ENCODE data around the gene FMN2. TPM values are rescaled to one million over a fixed set of nuclear protein-coding genes. Genes with fewer than 3 reads are reported as not detected.
"Not testable (repeated sequence)": the region's sequence is repeated elsewhere in the genome, so short reads cannot be mapped to it uniquely, and the experiment has no call there.

Gene FMN2
- total RNA-seq, 1 experiment from 2014 or later: not detected

DNA sequence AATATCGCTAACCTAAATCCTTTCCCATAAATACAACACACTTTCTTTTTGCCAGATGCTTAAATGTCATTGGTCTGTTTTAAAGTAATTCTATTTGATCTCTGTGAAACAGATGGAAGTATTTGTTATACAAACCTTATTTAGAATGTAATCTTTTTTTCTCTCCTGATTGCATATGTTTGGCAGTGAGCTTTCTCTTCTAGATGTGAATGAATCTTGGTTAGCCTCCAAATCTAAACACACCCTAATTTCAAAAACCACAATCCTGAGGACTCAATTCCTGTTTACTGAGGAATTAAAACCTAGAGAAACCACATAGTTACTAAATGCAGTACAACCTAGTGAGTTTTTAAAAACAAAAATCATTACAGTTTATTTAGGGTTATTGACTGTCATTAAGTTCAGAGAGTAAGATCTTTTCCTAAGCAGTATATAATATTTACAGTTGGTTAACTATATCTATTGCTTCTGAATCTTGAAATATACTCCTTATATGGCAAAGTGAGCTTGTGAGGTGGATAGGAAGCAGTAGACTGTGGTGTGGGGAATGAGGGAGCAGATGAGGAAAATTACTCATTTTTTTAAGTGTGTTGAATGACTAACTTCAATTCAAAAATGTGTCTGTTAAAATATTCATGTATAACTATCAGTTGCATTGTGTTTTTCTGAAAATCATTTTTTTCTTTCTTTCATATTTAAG, 218.7 kb downstream of the FMN2 start:
- Histone ChIP-seq H2AFZ (ENCODE audit: low read length) (no peak overlapping the region), H3K9me2 (replicated peaks; ENCODE audit: insufficient read depth, low read length) (no peaks in the 10 kb centered on the region), H3K9me3 (ENCODE audit: low read length) (no peaks in the 10 kb centered on the region), H3K27ac (ENCODE audit: low read length) (no peak overlapping the region), H3K27me3 (ENCODE audit: low read length) (no peaks in the 10 kb centered on the region), H3K4me1 (ENCODE audit: low read length) (no peaks in the 10 kb centered on the region), H3K4me2 (ENCODE audit: low read depth, low read length, poor library complexity, severe bottlenecking) (no peak overlapping the region), H3K36me3 (ENCODE audit: insufficient read depth, low read length) (no peaks in the 10 kb centered on the region), H3K4me3 (ENCODE audit: low read length) (no peak overlapping the region), H3K79me2 (ENCODE audit: low read length) (no peaks in the 10 kb centered on the region), H4K20me1 (ENCODE audit: insufficient read depth, low read depth, low read length) (no peaks in the 10 kb centered on the region), H3K9ac (ENCODE audit: low read length) (no peak overlapping the region)
- DNase-seq: no peak

DNA sequence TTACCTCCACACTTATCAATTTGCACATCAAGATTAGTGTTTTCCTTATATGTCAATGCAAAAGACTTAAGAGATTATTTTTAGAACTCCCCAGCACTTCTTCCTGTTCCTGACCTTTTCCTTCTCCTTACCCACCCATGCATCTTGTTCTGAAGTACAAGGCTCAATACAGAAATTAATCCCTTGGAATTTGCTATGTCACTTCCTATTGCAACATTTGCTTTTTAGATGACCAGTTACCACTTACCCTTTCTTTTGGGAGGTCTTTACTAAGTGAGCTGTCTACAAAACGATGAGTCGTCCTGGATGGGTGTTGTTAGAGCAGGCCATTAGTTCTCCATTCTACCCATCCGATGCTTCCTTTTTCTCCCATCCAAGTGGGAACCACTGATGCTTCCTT, 221.2 kb downstream of the FMN2 start:
- Histone ChIP-seq H3K27ac (ENCODE audit: low read length) (no peak overlapping the region), H3K9ac (ENCODE audit: low read length) (no peak overlapping the region), H2AFZ (ENCODE audit: low read length) (no peak overlapping the region), H3K9me2 (replicated peaks; ENCODE audit: insufficient read depth, low read length) (no peaks in the 10 kb centered on the region), H3K4me3 (ENCODE audit: low read length) (no peak overlapping the region), H3K4me1 (ENCODE audit: low read length) (no peaks in the 10 kb centered on the region), H3K27me3 (ENCODE audit: low read length) (no peaks in the 10 kb centered on the region), H4K20me1 (ENCODE audit: insufficient read depth, low read depth, low read length) (no peaks in the 10 kb centered on the region), H3K4me2 (ENCODE audit: low read depth, low read length, poor library complexity, severe bottlenecking) (no peak overlapping the region), H3K79me2 (ENCODE audit: low read length) (no peaks in the 10 kb centered on the region), H3K36me3 (ENCODE audit: insufficient read depth, low read length) (no peaks in the 10 kb centered on the region), H3K9me3 (ENCODE audit: low read length) (no peaks in the 10 kb centered on the region)
- no peak for DNase-seq

DNA sequence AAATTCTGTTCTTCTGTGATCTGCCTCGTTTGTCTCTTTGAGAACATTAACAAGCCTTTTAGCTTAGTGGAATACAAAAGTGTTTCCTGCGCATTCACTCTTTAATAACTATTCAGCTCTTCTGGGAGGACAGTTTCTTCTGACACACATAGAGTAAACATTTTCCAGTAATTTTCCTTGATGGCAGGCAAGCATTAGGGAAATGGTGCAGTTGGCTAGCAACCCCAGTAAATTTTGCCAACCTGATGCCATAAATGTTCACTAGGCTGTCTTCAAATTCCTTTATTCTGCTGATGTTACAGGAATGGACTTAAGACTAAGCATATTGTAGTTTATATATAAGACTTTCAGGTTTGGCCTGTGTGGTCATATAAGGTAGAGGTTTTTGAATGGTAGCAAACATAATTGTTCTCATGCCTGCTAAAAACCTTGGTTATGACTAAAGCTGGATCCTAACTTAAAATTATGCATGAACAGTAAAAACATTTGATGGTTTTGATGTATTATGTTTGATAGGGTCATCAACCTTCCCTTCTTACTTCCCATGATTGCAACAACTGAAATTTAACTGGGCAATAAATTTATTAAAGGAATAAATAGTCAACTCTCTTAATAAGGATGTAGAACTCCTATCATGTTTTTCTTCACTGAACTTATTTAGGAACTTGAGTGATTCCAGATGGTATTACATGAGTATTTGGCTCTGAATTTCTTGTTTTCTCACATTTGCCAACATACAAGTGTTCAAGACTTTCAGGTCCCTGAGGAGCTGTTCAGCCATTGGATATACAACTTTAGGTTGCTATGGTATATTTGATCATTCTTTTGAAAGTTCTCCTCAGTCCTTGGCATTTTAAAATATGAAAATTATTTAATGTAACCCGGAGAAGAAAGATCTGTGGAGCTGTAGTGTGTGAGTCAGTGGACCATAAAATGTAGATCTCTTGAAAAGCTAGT, 223.4 kb downstream of the FMN2 start:
- Histone ChIP-seq H3K79me2 (ENCODE audit: low read length) (no peaks in the 10 kb centered on the region), H4K20me1 (ENCODE audit: insufficient read depth, low read depth, low read length) (no peaks in the 10 kb centered on the region), H3K36me3 (ENCODE audit: insufficient read depth, low read length) (no peaks in the 10 kb centered on the region), H3K9me3 (ENCODE audit: low read length) (no peaks in the 10 kb centered on the region), H2AFZ (ENCODE audit: low read length) (no peak overlapping the region), H3K4me2 (ENCODE audit: low read depth, low read length, poor library complexity, severe bottlenecking) (no peak overlapping the region), H3K4me3 (ENCODE audit: low read length) (no peak overlapping the region), H3K9me2 (replicated peaks; ENCODE audit: insufficient read depth, low read length) (no peaks in the 10 kb centered on the region), H3K9ac (ENCODE audit: low read length) (no peak overlapping the region), H3K27ac (ENCODE audit: low read length) (no peak overlapping the region), H3K4me1 (ENCODE audit: low read length) (no peaks in the 10 kb centered on the region), H3K27me3 (ENCODE audit: low read length) (no peaks in the 10 kb centered on the region)
- no peak for DNase-seq

DNA sequence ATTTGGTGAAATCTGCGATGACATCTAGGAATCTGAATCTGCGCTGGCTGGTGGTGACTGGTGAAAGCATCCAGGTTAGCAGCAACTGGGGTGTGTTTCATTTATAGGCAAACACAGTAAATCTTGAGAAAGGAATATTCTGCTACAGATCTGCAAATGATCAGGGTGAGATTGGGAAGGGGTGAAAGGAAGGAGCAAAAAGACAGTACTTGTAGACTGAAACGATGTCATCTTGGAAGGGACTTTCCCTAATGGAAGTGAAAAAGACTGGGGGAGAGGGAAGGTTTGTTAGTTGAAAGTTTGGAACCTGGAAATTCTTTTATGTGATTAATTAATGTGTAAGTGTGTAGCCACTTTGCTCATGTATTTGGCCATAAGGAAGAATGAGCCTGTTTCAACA, 228.3 kb downstream of the FMN2 start:
- H3K4me2 ChIP-seq (ENCODE audit: low read depth, low read length, poor library complexity, severe bottlenecking): no peak overlapping the region
- H3K27ac ChIP-seq (ENCODE audit: low read length): no peak overlapping the region
- H3K27me3 ChIP-seq (ENCODE audit: low read length): no peaks in the 10 kb centered on the region
- no peak for DNase-seq
- H3K9me3 ChIP-seq (ENCODE audit: low read length): no peaks in the 10 kb centered on the region
- no peak overlapping the region for H3K9ac ChIP-seq (ENCODE audit: low read length)
- no peak overlapping the region for H3K4me3 ChIP-seq (ENCODE audit: low read length)
- H2AFZ ChIP-seq (ENCODE audit: low read length): no peak overlapping the region
- no peaks in the 10 kb centered on the region for H3K4me1 ChIP-seq (ENCODE audit: low read length)
- no peaks in the 10 kb centered on the region for H3K36me3 ChIP-seq (ENCODE audit: insufficient read depth, low read length)
- H3K9me2 ChIP-seq (replicated peaks; ENCODE audit: insufficient read depth, low read length): no peaks in the 10 kb centered on the region
- no peaks in the 10 kb centered on the region for H3K79me2 ChIP-seq (ENCODE audit: low read length)
- H4K20me1 ChIP-seq (ENCODE audit: insufficient read depth, low read depth, low read length): no peaks in the 10 kb centered on the region

GRCh38 chr1:240320659-240321058, 229.0 kb downstream of the FMN2 start:
- Histone ChIP-seq H3K4me1 (ENCODE audit: low read length) (no peaks in the 10 kb centered on the region), H3K27ac (ENCODE audit: low read length) (no peak overlapping the region), H3K9me3 (ENCODE audit: low read length) (no peaks in the 10 kb centered on the region), H4K20me1 (ENCODE audit: insufficient read depth, low read depth, low read length) (no peaks in the 10 kb centered on the region), H3K4me2 (ENCODE audit: low read depth, low read length, poor library complexity, severe bottlenecking) (no peak overlapping the region), H3K79me2 (ENCODE audit: low read length) (no peaks in the 10 kb centered on the region), H3K27me3 (ENCODE audit: low read length) (no peaks in the 10 kb centered on the region), H3K9ac (ENCODE audit: low read length) (no peak overlapping the region), H3K36me3 (ENCODE audit: insufficient read depth, low read length) (no peaks in the 10 kb centered on the region), H2AFZ (ENCODE audit: low read length) (no peak overlapping the region), H3K9me2 (replicated peaks; ENCODE audit: insufficient read depth, low read length) (no peaks in the 10 kb centered on the region), H3K4me3 (ENCODE audit: low read length) (no peak overlapping the region)
- DNase-seq: no peak

GRCh38 chr1:240322943-240323342, 231.3 kb downstream of the FMN2 start:
- H3K9me3 ChIP-seq (ENCODE audit: low read length): no peaks in the 10 kb centered on the region
- no peak overlapping the region for H3K27ac ChIP-seq (ENCODE audit: low read length)
- no peaks in the 10 kb centered on the region for H3K9me2 ChIP-seq (replicated peaks; ENCODE audit: insufficient read depth, low read length)
- H3K36me3 ChIP-seq (ENCODE audit: insufficient read depth, low read length): no peaks in the 10 kb centered on the region
- no peak overlapping the region for H3K4me2 ChIP-seq (ENCODE audit: low read depth, low read length, poor library complexity, severe bottlenecking)
- H4K20me1 ChIP-seq (ENCODE audit: insufficient read depth, low read depth, low read length): no peaks in the 10 kb centered on the region
- no peaks in the 10 kb centered on the region for H3K79me2 ChIP-seq (ENCODE audit: low read length)
- H3K4me1 ChIP-seq (ENCODE audit: low read length): no peaks in the 10 kb centered on the region
- no peak overlapping the region for H3K4me3 ChIP-seq (ENCODE audit: low read length)
- no peak overlapping the region for H2AFZ ChIP-seq (ENCODE audit: low read length)
- H3K9ac ChIP-seq (ENCODE audit: low read length): no peak overlapping the region
- no peaks in the 10 kb centered on the region for H3K27me3 ChIP-seq (ENCODE audit: low read length)
- no peak for DNase-seq

DNA sequence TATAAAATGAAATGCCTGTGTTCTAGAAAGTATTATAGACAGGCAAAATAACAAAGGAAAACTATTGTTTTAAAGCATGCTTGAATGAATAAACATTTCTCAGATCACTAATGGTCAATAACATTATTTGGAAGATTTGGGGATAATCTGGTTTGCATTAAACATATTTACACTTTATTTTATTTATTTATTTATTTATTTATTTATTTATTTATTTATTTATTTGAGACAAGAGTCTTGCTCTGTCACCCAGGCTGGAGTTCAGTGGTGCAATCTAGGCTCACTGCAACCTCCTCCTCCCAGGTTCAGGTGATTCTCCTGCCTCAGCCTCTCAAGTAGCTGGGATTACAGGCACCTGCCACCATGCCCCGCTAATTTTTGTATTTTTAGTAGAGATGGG, 236.7 kb downstream of the FMN2 start:
- H3K4me3 ChIP-seq (ENCODE audit: low read length); H3K27ac ChIP-seq (ENCODE audit: low read length); H3K79me2 ChIP-seq (ENCODE audit: low read length); H3K36me3 ChIP-seq (ENCODE audit: insufficient read depth, low read length); H3K4me2 ChIP-seq (ENCODE audit: low read depth, low read length, poor library complexity, severe bottlenecking); H3K9ac ChIP-seq (ENCODE audit: low read length); H3K9me3 ChIP-seq (ENCODE audit: low read length); H4K20me1 ChIP-seq (ENCODE audit: insufficient read depth, low read depth, low read length); H2AFZ ChIP-seq (ENCODE audit: low read length); H3K27me3 ChIP-seq (ENCODE audit: low read length); H3K9me2 ChIP-seq (replicated peaks; ENCODE audit: insufficient read depth, low read length); H3K4me1 ChIP-seq (ENCODE audit: low read length); DNase-seq: not testable (repeated sequence)

GRCh38 chr1:240329443-240329842, 237.8 kb downstream of the FMN2 start:
- Histone ChIP-seq H3K9me3 (ENCODE audit: low read length) (no peaks in the 10 kb centered on the region), H3K27me3 (ENCODE audit: low read length) (no peaks in the 10 kb centered on the region), H3K4me2 (ENCODE audit: low read depth, low read length, poor library complexity, severe bottlenecking) (no peak overlapping the region), H3K9ac (ENCODE audit: low read length) (no peak overlapping the region), H3K27ac (ENCODE audit: low read length) (no peak overlapping the region), H4K20me1 (ENCODE audit: insufficient read depth, low read depth, low read length) (no peaks in the 10 kb centered on the region), H3K4me1 (ENCODE audit: low read length) (no peaks in the 10 kb centered on the region), H3K4me3 (ENCODE audit: low read length) (no peak overlapping the region), H2AFZ (ENCODE audit: low read length) (no peak overlapping the region), H3K9me2 (replicated peaks; ENCODE audit: insufficient read depth, low read length) (no peaks in the 10 kb centered on the region), H3K79me2 (ENCODE audit: low read length) (no peaks in the 10 kb centered on the region), H3K36me3 (ENCODE audit: insufficient read depth, low read length) (no peaks in the 10 kb centered on the region)
- DNase-seq: no peak

Data from Karpas-422 (cell line).